Mononuclear cell (primary cell): ENCODE results near the gene RAB8B. TPM values are rescaled to one million over a fixed set of nuclear protein-coding genes. Genes with fewer than 3 reads are reported as not detected.

ENCODE experiments used
- H3K27me3 ChIP-seq: 2 replicates; pipeline ENCODE4 v1.6.0; 2011; ENCODE audit warnings: low read length, control low read depth; ENCODE audit not compliant: insufficient read depth
- H3K4me1 ChIP-seq: 2 replicates; pipeline ENCODE4 v1.5.1; 2011; ENCODE audit warnings: mild to moderate bottlenecking, low read length, control low read depth; ENCODE audit not compliant: insufficient read depth
- H3K4me3 ChIP-seq: 2 replicates; pipeline ENCODE4 v1.5.1; 2011; ENCODE audit warnings: mild to moderate bottlenecking, low read length, moderate library complexity
- H3K9me3 ChIP-seq: 2 replicates; pipeline ENCODE4 v1.5.1; 2011; ENCODE audit warnings: low read depth, mild to moderate bottlenecking, control low read depth, low read length
- total RNA-seq: library from RNA; depleted of rRNA; stranded (reverse); fragments of >200 nt; gene quantifications from one replicate; pipeline ENCODE4 v1.2.3, GENCODE V29; 2012

The RAB8B gene
- total RNA-seq, 1 donor = 163 TPM

DNA sequence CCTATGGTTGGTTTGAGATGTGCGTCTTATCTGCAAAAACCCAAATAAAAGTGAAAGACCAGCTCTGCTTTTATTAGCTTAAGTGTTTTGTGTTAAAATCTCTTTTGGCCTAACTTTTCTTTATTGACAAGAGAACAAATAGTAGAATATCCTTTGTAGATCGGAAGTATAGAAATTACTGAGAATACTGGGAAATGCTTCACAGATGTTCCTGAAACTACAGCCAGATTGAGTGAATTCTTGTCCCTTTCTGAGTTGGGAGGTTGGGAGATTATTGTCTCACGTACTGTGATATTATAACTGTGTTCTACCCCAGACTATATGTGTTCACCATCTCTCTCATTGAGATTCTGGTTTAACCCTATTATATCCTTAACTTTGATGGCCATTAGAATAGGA, 21.7 kb downstream of the RAB8B start:
- Histone ChIP-seq H3K9me3 (no peaks in the 10 kb centered on the region), H3K4me3 (no peak overlapping the region), H3K4me1 (peaks cover 61% of the 10 kb centered on the region), H3K27me3 (no peaks in the 10 kb centered on the region)

DNA sequence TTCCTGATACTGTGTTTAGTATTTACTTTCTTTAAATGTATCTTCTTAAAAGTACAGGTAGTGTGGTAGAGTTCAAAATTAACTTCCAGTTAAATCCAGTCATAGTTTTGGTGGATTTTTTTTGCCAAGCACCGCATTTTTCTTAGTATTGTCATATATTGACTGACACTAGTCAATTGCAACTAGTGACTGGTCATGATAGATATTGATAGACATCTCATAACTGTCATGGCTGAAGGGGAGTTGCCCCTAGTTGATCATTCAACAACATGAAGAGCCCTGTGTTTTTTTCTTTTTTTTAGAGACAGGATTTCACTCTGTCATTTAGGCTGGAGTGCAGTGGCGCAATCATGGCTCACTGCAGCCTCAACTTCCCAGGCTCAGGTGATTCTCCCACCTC, 22.1 kb downstream of the RAB8B start:
- Histone ChIP-seq H3K9me3 (no peaks in the 10 kb centered on the region), H3K4me3 (no peak overlapping the region), H3K27me3 (no peaks in the 10 kb centered on the region), H3K4me1 (peaks cover 56% of the 10 kb centered on the region)

DNA sequence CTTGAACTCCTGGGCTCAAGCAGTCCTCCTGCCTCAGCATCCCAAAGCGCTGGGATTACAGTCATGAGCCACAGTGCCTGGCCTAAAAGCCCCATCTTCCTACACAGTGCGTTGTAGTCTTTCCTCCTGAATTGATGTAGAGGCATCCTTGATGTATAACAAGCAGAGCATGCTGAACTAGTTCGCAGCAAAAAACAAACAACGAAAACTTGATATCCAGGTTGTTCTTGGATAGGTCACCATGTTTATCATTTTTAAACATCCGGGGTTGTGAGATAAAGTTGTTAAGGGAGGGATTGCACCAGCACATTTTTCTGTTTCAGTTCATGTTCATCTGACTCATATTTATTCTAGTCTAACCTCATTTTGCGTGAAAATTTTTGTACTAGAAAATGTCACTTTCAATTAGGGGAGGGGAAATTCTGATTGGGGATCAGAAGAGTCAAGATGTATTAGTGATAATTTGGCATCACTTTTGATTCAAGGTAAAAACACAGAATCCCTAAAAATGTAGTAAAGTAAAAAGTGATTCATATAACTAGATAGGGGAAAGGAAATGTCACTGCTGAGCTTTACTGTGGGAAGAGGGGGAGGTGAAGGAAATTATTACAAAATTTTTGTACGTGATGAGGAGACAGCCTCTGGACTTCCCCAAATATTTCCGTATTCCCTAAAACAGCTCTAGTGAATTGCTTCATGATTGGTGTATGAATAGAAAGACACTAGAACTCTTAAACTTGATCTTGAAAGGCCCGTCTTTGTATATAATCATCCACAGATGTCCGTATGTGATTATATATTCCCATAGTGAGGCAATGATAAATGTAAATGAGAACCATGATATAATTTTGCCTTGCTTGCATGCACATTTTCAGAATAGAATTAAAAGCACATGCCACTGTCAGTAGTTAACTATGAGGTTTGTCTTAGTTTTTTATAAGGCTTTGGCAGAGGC, 22.9 kb downstream of the RAB8B start:
- Histone ChIP-seq H3K4me1 (peaks cover 55% of the 10 kb centered on the region), H3K9me3 (no peaks in the 10 kb centered on the region), H3K27me3 (no peaks in the 10 kb centered on the region), H3K4me3 (no peak overlapping the region)

DNA sequence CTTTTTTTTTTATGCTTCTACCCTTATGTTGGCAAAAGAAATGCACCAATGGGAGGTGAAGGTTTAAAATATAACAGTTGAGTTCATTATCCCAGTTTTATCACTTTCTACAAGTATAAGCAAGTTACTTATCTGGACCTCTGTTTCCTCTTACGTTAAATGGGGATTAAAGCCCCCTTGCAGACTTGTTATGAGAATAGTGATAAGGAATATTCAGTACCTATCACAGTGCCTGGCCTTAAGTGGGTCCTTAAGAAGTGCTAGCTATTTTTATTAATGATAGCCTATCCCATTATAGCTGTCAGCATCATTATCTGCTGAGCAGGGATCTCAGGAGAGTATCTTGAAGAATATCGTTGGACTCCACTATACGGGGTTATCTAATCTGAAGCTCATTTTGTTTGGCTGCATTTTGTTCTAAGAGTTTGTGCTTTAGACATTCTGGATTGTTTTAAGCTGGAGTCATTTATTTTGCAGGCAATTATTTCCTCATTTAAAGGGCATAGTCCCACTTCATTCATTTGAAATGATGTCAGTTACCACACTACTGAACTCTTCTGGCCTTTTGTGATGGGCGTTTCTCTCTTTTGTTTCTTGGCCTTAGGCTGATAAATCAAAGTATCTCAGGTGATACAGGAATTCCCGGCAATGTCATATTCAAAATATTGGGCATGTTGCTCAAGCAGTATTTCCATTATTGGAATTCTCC, 28.8 kb downstream of the RAB8B start:
- Histone ChIP-seq H3K9me3 (no peaks in the 10 kb centered on the region), H3K27me3 (no peaks in the 10 kb centered on the region), H3K4me1 (peaks cover 43% of the 10 kb centered on the region), H3K4me3 (no peak overlapping the region)

DNA sequence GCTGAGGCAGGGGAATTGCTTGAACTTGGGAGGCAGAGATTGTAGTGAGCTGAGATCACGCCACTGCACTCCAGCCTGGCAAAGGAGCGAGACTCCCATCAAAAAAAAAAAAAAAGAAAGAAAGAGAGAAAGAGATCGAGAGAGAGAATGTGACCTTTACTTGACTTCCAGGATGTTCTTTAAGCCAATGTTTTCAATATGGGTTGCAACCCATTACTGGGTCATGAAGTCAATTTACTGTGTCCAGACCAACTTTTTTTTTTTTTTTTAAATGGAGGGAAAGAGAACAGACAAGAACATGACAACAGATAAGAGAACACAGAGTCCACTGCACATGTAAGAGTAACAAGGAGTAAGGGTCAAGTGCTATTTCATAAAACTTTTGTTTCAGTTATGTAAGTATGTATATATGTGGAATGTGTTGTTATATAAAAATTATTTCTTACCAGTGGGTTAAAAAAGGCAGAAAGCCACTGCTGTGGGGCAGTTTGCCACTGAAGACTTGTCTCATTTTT, 29.8 kb downstream of the RAB8B start:
- H3K27me3 ChIP-seq = no peaks in the 10 kb centered on the region
- H3K4me1 ChIP-seq = peaks cover 35% of the 10 kb centered on the region
- H3K4me3 ChIP-seq = no peak overlapping the region
- H3K9me3 ChIP-seq = no peaks in the 10 kb centered on the region

DNA sequence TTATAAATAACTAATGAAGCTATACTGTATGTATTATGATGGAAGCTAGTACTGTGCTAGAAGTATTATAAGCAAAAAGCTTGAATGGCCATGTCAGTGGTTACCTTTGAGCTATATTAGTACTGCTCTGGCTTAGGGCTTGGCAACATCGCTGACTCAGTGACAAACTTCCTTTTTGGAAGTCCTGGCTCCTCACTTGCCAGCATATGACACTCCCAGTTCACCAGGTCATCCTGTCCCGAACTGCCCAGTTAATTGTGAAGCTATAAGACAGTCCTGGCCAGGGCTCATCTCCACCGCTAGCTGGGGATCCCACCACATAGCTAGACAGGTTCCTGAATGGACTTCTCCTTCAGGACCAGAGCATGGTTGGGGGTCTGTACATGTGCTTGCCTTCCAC, 31.9 kb downstream of the RAB8B start:
- Histone ChIP-seq H3K9me3 (no peaks in the 10 kb centered on the region), H3K4me1 (peaks cover 48% of the 10 kb centered on the region), H3K4me3 (no peak overlapping the region), H3K27me3 (no peaks in the 10 kb centered on the region)

DNA sequence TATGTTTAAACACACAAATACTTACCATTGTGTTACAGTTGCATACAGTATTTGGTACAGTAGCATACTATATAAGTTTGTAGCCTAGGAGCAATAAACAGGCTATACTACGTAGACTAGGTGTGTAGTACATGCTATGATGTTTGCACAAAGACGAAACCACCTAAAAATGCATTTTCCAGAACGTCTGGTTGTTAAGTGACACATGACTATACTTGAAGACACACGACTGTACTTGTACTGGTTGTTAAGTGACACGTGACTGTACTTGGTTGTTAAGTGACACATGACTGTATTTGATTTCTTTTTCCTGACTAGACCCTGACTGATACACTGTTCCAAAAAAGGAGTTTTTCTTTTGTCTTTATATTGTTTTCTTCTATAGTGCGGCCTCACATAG, 34.1 kb downstream of the RAB8B start:
- H3K4me1 ChIP-seq = peaks cover 55% of the 10 kb centered on the region
- no peaks in the 10 kb centered on the region for H3K27me3 ChIP-seq
- H3K4me3 ChIP-seq = no peak overlapping the region

DNA sequence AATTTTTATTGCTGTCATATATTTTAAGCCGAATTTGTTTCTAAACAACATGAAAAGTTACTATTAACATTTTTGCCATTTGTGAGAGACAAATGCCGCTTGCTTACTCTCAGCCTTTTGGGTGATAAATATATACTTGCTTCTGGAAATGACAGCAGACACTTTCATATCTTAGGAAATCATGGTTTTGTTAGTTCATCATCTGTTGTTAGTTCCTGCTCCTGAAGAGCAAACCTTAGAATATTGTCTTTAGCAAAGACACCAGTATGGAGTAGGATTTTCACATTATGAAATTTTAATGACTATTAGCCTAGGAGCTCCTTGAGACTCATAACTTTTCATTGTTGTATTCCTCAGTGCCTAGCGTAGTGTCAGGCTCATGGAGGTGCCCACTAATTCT, 36.0 kb downstream of the RAB8B start:
- Histone ChIP-seq H3K9me3 (no peaks in the 10 kb centered on the region), H3K27me3 (no peaks in the 10 kb centered on the region), H3K4me1 (peaks cover 62% of the 10 kb centered on the region), H3K4me3 (no peak overlapping the region)

More for the DNA sequence above, 34.1 kb downstream of the RAB8B start:
- no peaks in the 10 kb centered on the region for H3K9me3 ChIP-seq

DNA sequence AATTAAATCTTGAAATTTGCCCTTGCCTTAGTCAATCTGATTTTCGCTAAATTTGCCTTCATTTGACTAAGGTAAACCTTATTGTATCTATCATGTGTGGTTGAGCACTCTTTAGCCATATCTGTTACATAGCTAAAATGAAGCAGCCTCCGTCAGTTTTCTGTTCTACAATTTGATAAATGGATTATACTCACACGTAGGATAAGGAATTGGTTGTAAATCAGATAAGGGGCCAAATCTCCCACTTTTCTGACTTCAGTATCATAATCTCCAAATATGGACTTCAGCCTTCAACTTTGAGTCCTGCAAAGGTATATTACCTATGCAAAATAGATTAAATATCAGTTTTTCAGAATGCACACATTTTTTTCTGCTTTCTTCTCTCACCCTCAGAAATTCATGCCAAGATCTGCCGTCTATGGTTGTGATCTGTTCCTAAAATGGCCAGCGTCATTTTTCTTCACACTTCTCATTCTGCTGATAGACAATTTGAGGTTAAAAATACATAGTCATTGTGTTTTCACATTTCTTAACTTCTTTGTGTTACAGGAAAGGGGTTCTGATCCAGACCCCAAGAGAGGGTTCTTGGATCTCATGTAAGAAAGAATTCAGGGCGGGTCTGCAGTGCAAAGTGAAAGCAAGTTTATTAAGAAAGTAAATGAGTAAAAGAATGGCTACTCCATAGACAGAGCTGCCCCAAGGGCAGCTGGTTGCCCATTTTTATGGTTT, 36.9 kb downstream of the RAB8B start:
- Histone ChIP-seq H3K4me3 (no peak overlapping the region), H3K4me1 (peaks cover 62% of the 10 kb centered on the region)

DNA sequence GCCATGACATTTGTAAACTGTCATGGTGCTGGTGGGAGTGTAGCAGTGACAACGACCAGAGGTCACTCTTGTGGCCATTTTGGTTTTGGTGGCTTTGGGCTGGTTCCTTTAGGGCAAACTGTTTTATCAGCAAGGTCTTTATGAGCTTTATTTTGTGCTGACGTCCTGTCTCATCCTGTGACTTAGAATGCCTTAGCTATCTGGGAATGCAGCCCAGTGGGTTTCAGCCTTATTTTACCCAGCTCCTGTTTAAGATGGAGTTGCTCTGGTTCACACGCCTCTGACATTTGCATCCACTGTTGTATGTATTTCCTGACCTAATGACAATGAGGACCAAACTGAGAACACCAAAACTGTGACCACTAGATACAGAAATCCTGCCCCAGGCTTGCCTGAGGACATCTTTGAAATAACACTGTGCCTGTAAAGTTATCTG, 37.6 kb downstream of the RAB8B start:
- Histone ChIP-seq H3K4me1 (peaks cover 61% of the 10 kb centered on the region), H3K27me3 (no peaks in the 10 kb centered on the region), H3K4me3 (no peak overlapping the region), H3K9me3 (no peaks in the 10 kb centered on the region)

More for the DNA sequence above, 36.9 kb downstream of the RAB8B start:
- Histone ChIP-seq H3K9me3 (no peaks in the 10 kb centered on the region), H3K27me3 (no peaks in the 10 kb centered on the region)

DNA sequence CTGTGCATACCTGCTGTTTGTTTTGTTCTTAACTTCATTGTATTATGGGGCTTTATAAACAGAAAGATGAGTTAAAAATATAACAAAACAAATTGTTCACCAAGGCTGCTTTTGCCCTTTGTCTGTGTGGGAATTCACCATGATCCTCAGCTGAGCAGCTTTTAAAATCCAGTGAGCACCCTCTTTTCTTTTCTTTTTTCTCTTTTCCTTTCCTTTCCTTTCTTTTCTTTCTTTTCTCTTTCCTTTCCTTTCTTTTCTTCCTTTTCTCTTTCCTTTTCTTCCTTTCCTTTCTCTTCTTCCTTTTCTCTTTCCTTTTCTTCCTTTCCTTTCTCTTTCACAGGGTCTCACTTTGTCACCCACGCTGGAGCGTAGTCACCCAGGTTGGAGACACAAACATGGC, 38.3 kb downstream of the RAB8B start:
- H3K27me3 ChIP-seq = no peaks in the 10 kb centered on the region
- H3K4me3 ChIP-seq = no peak overlapping the region
- no peaks in the 10 kb centered on the region for H3K9me3 ChIP-seq
- H3K4me1 ChIP-seq = peaks cover 63% of the 10 kb centered on the region

DNA sequence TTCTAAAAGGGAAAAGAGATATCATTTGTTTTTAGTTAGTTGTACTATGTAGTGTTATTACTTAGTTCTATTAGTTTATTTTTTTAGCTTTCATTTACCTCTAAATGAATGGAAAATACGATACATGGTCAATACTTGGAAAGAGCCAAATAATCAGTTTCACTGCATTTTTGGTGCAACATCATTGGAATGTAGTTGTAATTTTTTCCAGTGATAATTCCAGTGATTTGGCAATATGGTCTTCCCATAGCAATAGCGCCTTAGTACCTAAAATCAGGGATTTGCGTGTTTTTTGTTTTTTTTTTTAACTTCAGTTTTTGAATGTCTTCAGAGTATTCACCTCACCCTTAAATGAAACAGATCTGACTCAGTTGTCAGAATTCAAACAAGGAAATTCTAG, 41.8 kb downstream of the RAB8B start:
- Histone ChIP-seq H3K4me1 (peaks cover 76% of the 10 kb centered on the region), H3K4me3 (no peak overlapping the region), H3K9me3 (no peaks in the 10 kb centered on the region), H3K27me3 (no peaks in the 10 kb centered on the region)

DNA sequence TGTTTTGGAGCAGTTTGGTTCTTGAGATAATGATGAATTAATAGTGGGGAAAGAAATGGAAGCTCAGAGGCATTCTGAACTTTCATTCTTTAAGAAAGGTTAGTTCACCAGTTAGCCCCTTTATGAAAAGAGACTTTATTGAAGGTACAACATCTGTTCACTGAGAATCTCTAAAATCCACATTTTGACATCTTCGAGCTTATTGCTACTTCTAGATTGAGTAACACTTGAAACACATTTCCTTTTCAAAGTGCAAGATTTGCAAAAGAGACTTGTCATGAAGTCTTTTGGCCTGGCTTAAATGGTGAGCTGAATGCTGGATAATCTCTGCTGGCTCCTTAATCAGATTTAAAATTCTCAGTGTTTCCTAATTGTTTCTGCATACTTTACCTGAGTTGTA, 42.3 kb downstream of the RAB8B start:
- peaks cover 74% of the 10 kb centered on the region for H3K4me1 ChIP-seq
- H3K4me3 ChIP-seq = no peak overlapping the region
- no peaks in the 10 kb centered on the region for H3K27me3 ChIP-seq
- no peaks in the 10 kb centered on the region for H3K9me3 ChIP-seq

DNA sequence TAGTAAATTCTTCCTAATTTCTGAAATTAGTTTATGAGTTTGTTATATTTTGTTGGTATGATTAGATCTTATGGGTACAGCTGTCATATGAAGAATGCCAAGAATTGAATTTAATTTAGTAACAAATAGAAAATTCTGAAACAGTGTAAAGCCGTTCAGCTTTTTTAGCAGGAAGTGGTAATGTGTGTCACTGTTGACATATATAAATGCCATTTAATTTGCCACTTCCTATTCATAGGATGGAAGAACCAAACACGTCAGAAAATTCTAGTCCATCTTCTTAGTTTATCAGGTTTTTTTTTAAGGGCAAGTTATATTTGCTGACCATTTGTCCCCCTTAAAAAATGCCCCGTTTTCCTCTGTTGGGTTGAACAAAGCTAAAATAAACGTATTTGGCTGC, 43.0 kb downstream of the RAB8B start:
- Histone ChIP-seq H3K4me3 (no peak overlapping the region), H3K9me3 (no peaks in the 10 kb centered on the region), H3K4me1 (peaks cover 74% of the 10 kb centered on the region), H3K27me3 (no peaks in the 10 kb centered on the region)

DNA sequence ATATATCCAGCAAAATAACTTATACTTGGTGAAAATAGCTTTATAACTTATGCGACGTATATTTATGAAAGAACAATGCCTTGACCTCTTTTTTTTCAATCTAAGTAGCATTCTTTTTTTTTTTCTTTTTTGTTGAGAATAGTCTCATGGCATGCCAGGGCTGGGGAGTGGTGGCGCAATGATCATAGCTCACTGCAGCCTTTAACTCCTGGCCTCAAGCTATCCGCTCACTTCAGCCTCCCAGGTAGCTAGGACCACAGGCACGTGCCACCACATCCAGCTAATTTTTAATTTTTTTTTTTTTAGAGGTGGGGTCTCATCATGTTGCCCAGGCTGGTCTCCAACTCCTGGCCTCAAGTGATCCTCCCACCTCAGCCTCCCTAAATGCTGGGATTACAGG, 43.5 kb downstream of the RAB8B start:
- Histone ChIP-seq H3K27me3 (no peaks in the 10 kb centered on the region), H3K9me3 (no peaks in the 10 kb centered on the region), H3K4me3 (no peak overlapping the region), H3K4me1 (peaks cover 76% of the 10 kb centered on the region)
